HG02840 (cell line): ENCODE measurements around the gene RHOU.

Experiments used
- ATAC-seq: cut with Tn5 transposase; IDR thresholded peaks from one replicate; pipeline ENCODE4 v1.9.1; 2021; ENCODE audit warnings: mild to moderate bottlenecking, moderate library complexity, moderate number of reproducible peaks; ENCODE audit not compliant: unreplicated experiment, low FRiP score

The RHOU gene

DNA sequence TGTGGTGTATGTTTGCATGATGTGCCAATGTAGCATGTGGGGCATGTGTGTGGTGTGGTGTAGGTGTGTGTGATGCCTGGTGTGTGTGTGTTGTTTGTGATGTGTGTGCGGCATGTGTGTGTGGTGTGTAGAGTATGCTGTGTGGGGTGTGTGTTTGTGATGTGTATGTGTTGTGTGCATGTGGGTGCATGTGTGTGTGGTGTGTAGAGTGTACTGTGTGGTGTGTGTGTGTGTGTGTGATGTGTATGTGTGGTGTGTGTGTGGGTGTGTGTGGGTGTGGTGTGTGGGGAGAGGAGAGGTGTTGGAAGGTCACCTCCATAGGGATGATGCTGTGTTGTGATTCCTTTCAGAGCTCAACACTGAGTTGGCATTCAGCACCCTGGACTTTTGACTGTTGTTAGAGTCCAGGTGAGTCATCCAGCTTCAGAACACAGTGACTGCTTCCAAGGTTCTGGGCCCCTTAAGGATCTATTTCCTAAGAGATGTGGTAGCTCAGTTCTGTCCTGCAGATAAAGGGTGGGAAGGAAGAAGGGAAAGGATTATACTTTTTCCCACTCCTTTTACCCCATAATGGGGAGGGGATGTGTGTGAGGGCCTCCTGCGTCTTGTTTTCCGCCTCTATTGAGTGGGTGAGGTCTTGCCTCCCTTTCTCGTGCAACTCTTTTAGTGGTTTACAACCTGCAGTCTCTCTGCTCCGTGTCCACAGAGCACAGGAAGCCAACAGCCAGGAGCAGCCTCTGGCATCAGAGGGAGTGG is 47.6 kb downstream of the RHOU start:
- no peak for ATAC-seq

GRCh38 chr1:228783418-228784040 is 48.2 kb downstream of the RHOU start:
- ATAC-seq = no peak

DNA sequence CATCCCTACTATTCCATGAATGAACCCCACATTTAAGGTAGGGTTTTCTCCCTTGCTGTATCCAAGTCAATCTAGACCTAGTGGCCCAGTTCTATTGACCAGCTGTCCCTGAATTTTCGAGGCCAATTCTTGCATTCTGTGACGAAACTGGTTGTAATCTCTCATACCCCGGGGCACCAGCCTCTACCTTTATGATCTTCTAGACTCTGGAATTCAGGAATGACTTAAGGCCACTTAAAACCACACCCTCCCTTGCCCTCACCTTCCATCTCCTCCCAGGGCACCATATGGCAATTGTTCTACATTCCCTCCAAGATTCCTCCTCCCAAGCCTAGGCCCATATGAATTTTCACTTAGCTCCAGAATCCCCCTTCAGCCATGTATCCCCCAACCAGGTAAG is 48.9 kb downstream of the RHOU start:
- no peak for ATAC-seq

GRCh38 chr1:228785366-228786330 is 50.4 kb downstream of the RHOU start:
- ATAC-seq = no peak

GRCh38 chr1:228786361-228787129 is 51.3 kb downstream of the RHOU start:
- no peak for ATAC-seq

- no peak for ATAC-seq
These were observed 56.5 kb downstream of the RHOU start for GRCh38 chr1:228791791-228792190.

DNA sequence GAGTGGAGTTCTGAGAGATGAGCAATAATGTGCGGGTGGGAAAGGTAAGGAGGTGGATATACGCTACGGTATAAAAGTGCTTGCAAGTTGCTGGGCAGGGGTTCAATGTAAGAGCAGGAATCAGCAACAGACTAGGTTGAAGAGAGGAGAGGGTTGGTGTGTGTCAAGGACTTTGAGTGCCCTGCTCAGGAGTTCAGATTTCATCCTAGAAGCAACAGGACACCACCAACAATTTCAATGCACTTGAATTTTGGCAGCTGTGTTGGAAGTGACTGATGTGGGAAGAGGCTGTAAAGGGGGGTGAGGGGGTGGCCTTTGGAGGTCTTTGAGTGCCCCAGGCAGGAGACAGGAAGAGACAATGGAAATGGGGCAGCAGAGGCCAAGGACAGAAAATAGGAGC is 57.3 kb downstream of the RHOU start:
- no peak for ATAC-seq

GRCh38 chr1:228793032-228793431 is 57.8 kb downstream of the RHOU start:
- no peak for ATAC-seq

GRCh38 chr1:228794173-228794572 is 58.9 kb downstream of the RHOU start:
- no peak for ATAC-seq

DNA sequence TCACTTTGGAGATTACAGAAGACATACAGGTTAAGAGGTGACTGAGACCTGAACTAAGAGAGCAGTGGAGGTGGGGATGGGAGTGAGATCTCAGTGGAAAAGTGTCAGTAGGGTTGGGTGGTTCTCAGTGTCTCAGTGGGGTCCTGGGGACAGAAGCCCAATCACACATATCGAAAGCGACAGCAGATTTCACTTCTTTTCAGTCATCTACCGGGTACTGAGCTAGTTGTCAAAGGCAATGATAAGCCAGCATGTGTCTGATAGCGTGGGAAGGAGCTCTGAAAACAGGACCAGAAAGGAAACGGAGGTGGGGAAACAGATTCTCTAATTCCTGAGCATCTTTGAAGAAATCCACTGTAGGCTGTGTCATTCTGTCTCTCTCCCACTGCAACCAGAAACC is 59.5 kb downstream of the RHOU start:
- no peak for ATAC-seq

DNA sequence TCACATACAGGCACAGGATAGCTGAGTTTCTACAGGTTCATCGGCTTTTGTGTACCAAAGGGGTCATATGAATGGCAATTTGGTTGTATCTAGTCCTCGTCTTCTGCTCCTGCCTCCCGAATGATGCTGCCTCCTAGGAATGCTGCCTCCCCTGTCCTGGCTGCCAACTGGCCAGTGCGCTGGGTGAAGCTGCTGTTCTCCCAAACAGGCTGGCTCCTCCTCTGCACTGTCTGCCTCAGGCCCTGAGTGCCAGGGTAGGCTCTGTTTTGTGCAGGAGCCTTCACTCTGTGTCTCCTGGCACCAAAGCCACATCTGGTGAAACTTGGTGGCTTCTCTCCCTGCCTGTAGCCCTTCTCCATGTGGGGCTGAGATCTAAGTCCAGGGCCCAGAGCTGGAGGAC is 60.3 kb downstream of the RHOU start:
- no peak for ATAC-seq
